HepG2 (cell line): Measurements from ENCODE around the gene PTPN12. TPM values are rescaled to one million over a fixed set of nuclear protein-coding genes. Genes with fewer than 3 reads are reported as not detected.

Experiments used
- BCL6 ChIP-seq: IDR thresholded peaks from 2 replicates; pipeline ENCODE4 v1.6.1; 2016; ENCODE audit warnings: missing genetic modification reagents, missing compliant biosample characterization
- CBX2 ChIP-seq, 2 experiments: fragments of 200-600 bp in 1 of 2; sonication (generic); formaldehyde crosslinking in 1 of 2; IDR thresholded peaks; 2 replicates each; pipeline versions ENCODE4 v1.7.0 to v1.8.1; 2018 to 2022; ENCODE audit warnings: low read depth in 2 of 2, low read length in 1 of 2, mild to moderate bottlenecking in 1 of 2, missing genetic modification reagents in 1 of 2
- DBP ChIP-seq: sonication (generic); formaldehyde crosslinking; IDR thresholded peaks from 2 replicates; pipeline ENCODE4 v1.4.0; 2020; ENCODE audit warnings: missing genetic modification reagents; ENCODE audit errors: not compliant biosample characterization
- GATAD2A ChIP-seq: IDR thresholded peaks from 2 replicates; pipeline ENCODE4 v1.6.1; 2016
- HHEX ChIP-seq: IDR thresholded peaks from 2 replicates; pipeline ENCODE4 v1.6.1; 2016; ENCODE audit warnings: control low read depth
- HIC2 ChIP-seq: sonication (generic); formaldehyde crosslinking; IDR thresholded peaks from 2 replicates; pipeline ENCODE4 v1.9.0; 2022; ENCODE audit warnings: low read depth, missing genetic modification reagents
- HNRNPLL ChIP-seq: fragments of 200-400 bp; formaldehyde crosslinking; IDR thresholded peaks from 2 replicates; pipeline ENCODE4 v1.6.1; 2017; ENCODE audit warnings: mild to moderate bottlenecking, low read depth, low read length; ENCODE audit not compliant: poor library complexity, severe bottlenecking
- MAZ ChIP-seq, 2 experiments: sonication (generic) in 1 of 2; formaldehyde crosslinking in 1 of 2; IDR thresholded peaks; 2 replicates each; pipeline versions ENCODE4 v1.5.0 to v1.6.1; 2012 to 2020; ENCODE audit warnings: low read depth in 2 of 2, mild to moderate bottlenecking in 2 of 2, borderline replicate concordance in 1 of 2, improper control_type of control experiment in 1 of 2, low read length in 1 of 2, missing genetic modification reagents in 1 of 2, moderate library complexity in 1 of 2
- MIER2 ChIP-seq: IDR thresholded peaks from 2 replicates; pipeline ENCODE4 v1.6.1; 2016; ENCODE audit warnings: missing biosample characterization, missing genetic modification reagents
- NR1H2 ChIP-seq: sonication (generic); formaldehyde crosslinking; IDR thresholded peaks from 2 replicates; pipeline ENCODE4 v1.8.1; 2022; ENCODE audit warnings: low read depth, missing genetic modification reagents, borderline replicate concordance
- SIN3B ChIP-seq: fragments of 150-350 bp; IDR thresholded peaks from 2 replicates; pipeline ENCODE4 v1.6.1; 2014; ENCODE audit warnings: low read length
- SOX5 ChIP-seq: IDR thresholded peaks from 2 replicates; pipeline ENCODE4 v1.6.1; 2016; ENCODE audit warnings: borderline replicate concordance
- ZBTB8A ChIP-seq: sonication (generic); formaldehyde crosslinking; IDR thresholded peaks from 2 replicates; pipeline ENCODE4 v1.4.0; 2020; ENCODE audit warnings: mild to moderate bottlenecking, low read depth, missing genetic modification reagents, borderline replicate concordance
- ZNF232 ChIP-seq: sonication (generic); formaldehyde crosslinking; IDR thresholded peaks from 2 replicates; pipeline ENCODE4 v1.4.0; 2020; ENCODE audit warnings: missing genetic modification reagents, borderline replicate concordance
- ZNF331 ChIP-seq: sonication (generic); formaldehyde crosslinking; IDR thresholded peaks from 2 replicates; pipeline ENCODE4 v1.4.0; 2020; ENCODE audit warnings: missing genetic modification reagents
- ZNF33B ChIP-seq: sonication (generic); formaldehyde crosslinking; IDR thresholded peaks from 2 replicates; pipeline ENCODE4 v1.5.1; 2020; ENCODE audit warnings: mild to moderate bottlenecking, missing genetic modification reagents
- ZNF777 ChIP-seq: sonication (generic); formaldehyde crosslinking; IDR thresholded peaks from 2 replicates; pipeline ENCODE4 v1.4.0; 2020; ENCODE audit warnings: missing genetic modification reagents
- ZNF891 ChIP-seq: sonication (generic); formaldehyde crosslinking; IDR thresholded peaks from 2 replicates; pipeline ENCODE4 v1.5.0; 2020; ENCODE audit warnings: mild to moderate bottlenecking, missing genetic modification reagents
- polyA plus RNA-seq, 8 experiments: library from polyadenylated mRNA; depleted of rRNA in 3 of 8; stranded (reverse) in 7 of 8; unstranded in 1 of 8; fragments of >200 nt; fragmentation: Illumina TruSeq in 4 of 8; extraction: Trizol in 4 of 8; gene quantifications; 2 replicates each; pipeline versions ENCODE4 v1.2.1 to v1.2.3, GENCODE V29; 2011 to 2016; ENCODE audit warnings: low read depth in 4 of 8, missing spikeins in 1 of 8, mixed read lengths in 1 of 8; ENCODE audit not compliant: insufficient read depth in 1 of 8
- total RNA-seq, 5 experiments: library from RNA; depleted of rRNA; stranded (reverse); fragments of >200 nt; fragmentation: Illumina TruSeq; extraction: Trizol; gene quantifications; 2 replicates each; pipeline ENCODE4 v1.2.3, GENCODE V29; 2016; ENCODE audit warnings: low read depth in 1 of 5
- TF ChIP-seq, protein P1 (sequence below): IDR thresholded peaks from 2 replicates; pipeline ENCODE4 v1.6.1; 2016; ENCODE audit warnings: low read depth, missing genetic modification reagents, missing compliant biosample characterization
- TF ChIP-seq, protein P2 (sequence below): sonication (generic); formaldehyde crosslinking; IDR thresholded peaks from 2 replicates; pipeline ENCODE4 v1.8.0; 2022; ENCODE audit warnings: mild to moderate bottlenecking, missing genetic modification reagents

PTPN12 gene
- total and polyA plus RNA-seq, 2 of the 13 experiments (the other 11 are each of a cell fraction or from before 2014, with no cell fraction given): 22.9 to 56.8 TPM

- peak; percentile 70; the same call in 1 of the 2 replicates for TF ChIP-seq ZNF232 (CRISPR knock-in tag)
- peak; percentile 37; the same call in 1 of the 2 replicates for TF ChIP-seq GATAD2A (CRISPR knock-in tag)
- no peak for TF ChIP-seq HHEX (CRISPR knock-in tag)
- TF ChIP-seq, protein P1, sequence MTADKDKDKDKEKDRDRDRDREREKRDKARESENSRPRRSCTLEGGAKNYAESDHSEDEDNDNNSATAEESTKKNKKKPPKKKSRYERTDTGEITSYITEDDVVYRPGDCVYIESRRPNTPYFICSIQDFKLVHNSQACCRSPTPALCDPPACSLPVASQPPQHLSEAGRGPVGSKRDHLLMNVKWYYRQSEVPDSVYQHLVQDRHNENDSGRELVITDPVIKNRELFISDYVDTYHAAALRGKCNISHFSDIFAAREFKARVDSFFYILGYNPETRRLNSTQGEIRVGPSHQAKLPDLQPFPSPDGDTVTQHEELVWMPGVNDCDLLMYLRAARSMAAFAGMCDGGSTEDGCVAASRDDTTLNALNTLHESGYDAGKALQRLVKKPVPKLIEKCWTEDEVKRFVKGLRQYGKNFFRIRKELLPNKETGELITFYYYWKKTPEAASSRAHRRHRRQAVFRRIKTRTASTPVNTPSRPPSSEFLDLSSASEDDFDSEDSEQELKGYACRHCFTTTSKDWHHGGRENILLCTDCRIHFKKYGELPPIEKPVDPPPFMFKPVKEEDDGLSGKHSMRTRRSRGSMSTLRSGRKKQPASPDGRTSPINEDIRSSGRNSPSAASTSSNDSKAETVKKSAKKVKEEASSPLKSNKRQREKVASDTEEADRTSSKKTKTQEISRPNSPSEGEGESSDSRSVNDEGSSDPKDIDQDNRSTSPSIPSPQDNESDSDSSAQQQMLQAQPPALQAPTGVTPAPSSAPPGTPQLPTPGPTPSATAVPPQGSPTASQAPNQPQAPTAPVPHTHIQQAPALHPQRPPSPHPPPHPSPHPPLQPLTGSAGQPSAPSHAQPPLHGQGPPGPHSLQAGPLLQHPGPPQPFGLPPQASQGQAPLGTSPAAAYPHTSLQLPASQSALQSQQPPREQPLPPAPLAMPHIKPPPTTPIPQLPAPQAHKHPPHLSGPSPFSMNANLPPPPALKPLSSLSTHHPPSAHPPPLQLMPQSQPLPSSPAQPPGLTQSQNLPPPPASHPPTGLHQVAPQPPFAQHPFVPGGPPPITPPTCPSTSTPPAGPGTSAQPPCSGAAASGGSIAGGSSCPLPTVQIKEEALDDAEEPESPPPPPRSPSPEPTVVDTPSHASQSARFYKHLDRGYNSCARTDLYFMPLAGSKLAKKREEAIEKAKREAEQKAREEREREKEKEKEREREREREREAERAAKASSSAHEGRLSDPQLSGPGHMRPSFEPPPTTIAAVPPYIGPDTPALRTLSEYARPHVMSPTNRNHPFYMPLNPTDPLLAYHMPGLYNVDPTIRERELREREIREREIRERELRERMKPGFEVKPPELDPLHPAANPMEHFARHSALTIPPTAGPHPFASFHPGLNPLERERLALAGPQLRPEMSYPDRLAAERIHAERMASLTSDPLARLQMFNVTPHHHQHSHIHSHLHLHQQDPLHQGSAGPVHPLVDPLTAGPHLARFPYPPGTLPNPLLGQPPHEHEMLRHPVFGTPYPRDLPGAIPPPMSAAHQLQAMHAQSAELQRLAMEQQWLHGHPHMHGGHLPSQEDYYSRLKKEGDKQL (CRISPR knock-in tag): no peak
- TF ChIP-seq MIER2 (CRISPR knock-in tag): peak; percentile 55; the same call in 1 of the 2 replicates
- TF ChIP-seq SOX5: peak; percentile 54; the same call in 1 of the 2 replicates
- no peak for TF ChIP-seq SIN3B
- TF ChIP-seq ZNF331 (CRISPR knock-in tag): peak; percentile 50
- no peak for TF ChIP-seq HIC2 (CRISPR knock-in tag)
- TF ChIP-seq BCL6: peak; percentile 57
- TF ChIP-seq ZBTB8A (CRISPR knock-in tag): no peak
- TF ChIP-seq HNRNPLL: peak; percentile 71
- TF ChIP-seq CBX2 (IDR thresholded peaks at IDR 0.05; ENCODE audit: low read depth, low read length): no peak
- no peak for TF ChIP-seq CBX2 (CRISPR knock-in tag; IDR thresholded peaks at IDR 0.05; ENCODE audit: low read depth)
- no peak for TF ChIP-seq NR1H2 (CRISPR knock-in tag)
- no peak for TF ChIP-seq ZNF777 (CRISPR knock-in tag)
- peak; percentile 82; the same call in 1 of the 2 replicates for TF ChIP-seq ZNF891
- no peak for TF ChIP-seq MAZ (IDR thresholded peaks at IDR 0.05; ENCODE audit: borderline replicate concordance, low read depth, low read length)
- 0 out of 2 replicates have a peak, but pooled peaks have one; percentile 46 for TF ChIP-seq MAZ (CRISPR knock-in tag; IDR thresholded peaks at IDR 0.05; ENCODE audit: low read depth)
- 0 out of 2 replicates have a peak, but pooled peaks have one; percentile 35 for TF ChIP-seq ZNF33B (CRISPR knock-in tag)
- TF ChIP-seq, protein P2, sequence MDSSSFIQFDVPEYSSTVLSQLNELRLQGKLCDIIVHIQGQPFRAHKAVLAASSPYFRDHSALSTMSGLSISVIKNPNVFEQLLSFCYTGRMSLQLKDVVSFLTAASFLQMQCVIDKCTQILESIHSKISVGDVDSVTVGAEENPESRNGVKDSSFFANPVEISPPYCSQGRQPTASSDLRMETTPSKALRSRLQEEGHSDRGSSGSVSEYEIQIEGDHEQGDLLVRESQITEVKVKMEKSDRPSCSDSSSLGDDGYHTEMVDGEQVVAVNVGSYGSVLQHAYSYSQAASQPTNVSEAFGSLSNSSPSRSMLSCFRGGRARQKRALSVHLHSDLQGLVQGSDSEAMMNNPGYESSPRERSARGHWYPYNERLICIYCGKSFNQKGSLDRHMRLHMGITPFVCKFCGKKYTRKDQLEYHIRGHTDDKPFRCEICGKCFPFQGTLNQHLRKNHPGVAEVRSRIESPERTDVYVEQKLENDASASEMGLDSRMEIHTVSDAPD (CRISPR knock-in tag): no peak
- peak; percentile 33 for TF ChIP-seq DBP (CRISPR knock-in tag)
Observed at GRCh38 chr7:77536413-77537135, 521 bp upstream of the PTPN12 start (continued).
